H54 (cell line): ENCODE measurements around the gene ANKRD17.

Experiments
- DNase-seq: peaks from one replicate; pipeline ENCODE4 v3.0.0; 2011; ENCODE audit warnings: low spot score, mixed read lengths; ENCODE audit not compliant: insufficient read length
- FAIRE-seq: peaks from 3 replicates; lab custom pipeline; 2011; peaks lifted over from hg19 to GRCh38; lab: Jason Lieb, UNC
- POLR2A ChIP-seq: IDR thresholded peaks from 2 replicates; pipeline ENCODE4 v1.6.1; 2011; ENCODE audit warnings: low read depth, mild to moderate bottlenecking, low read length

ANKRD17 gene

GRCh38 chr4:73092868-73093267, 165.7 kb downstream of the ANKRD17 start:
- FAIRE-seq (no peak), DNase-seq (no peak)
- no peak for TF ChIP-seq POLR2A

- TF ChIP-seq POLR2A, result no peak
- FAIRE-seq, result no peak
- no peak for DNase-seq
These were observed 167.9 kb downstream of the ANKRD17 start for GRCh38 chr4:73090738-73091137.

- no peak for TF ChIP-seq POLR2A
- DNase-seq (no peak), FAIRE-seq (no peak)
These were observed 170.7 kb downstream of the ANKRD17 start for GRCh38 chr4:73087871-73088270.

GRCh38 chr4:73086095-73086868, 172.3 kb downstream of the ANKRD17 start:
- FAIRE-seq, result no peak
- no peak for DNase-seq
- no peak for TF ChIP-seq POLR2A

- no peak for FAIRE-seq
- TF ChIP-seq POLR2A, result no peak
- no peak for DNase-seq
These were observed 177.8 kb downstream of the ANKRD17 start for GRCh38 chr4:73080789-73081188.

- no peak for DNase-seq
- TF ChIP-seq POLR2A, result no peak
- no peak for FAIRE-seq
These were observed 182.8 kb downstream of the ANKRD17 start for GRCh38 chr4:73075832-73076231.

GRCh38 chr4:73070074-73070390, 188.6 kb downstream of the ANKRD17 start:
- FAIRE-seq, result no peak
- no peak for DNase-seq
- TF ChIP-seq POLR2A, result no peak

GRCh38 chr4:73069338-73070073, 189.1 kb downstream of the ANKRD17 start, which contains the start of gene COX18:
COX18 (minus strand) TSS chr4:73069716; CDS start chr4:73069649, 67 bp downstream.
- DNase-seq, result peak; percentile 55
- peak; percentile 98 for FAIRE-seq
- peak; percentile 83 for TF ChIP-seq POLR2A

- TF ChIP-seq POLR2A, result no peak
- no peak for DNase-seq
- peak; percentile 15 for FAIRE-seq
These were observed 189.9 kb downstream of the ANKRD17 start for GRCh38 chr4:73068491-73069337.

- DNase-seq (no peak), FAIRE-seq (no peak)
- no peak for TF ChIP-seq POLR2A
These were observed 190.6 kb downstream of the ANKRD17 start for GRCh38 chr4:73067971-73068394.

GRCh38 chr4:73066928-73067327, 191.7 kb downstream of the ANKRD17 start:
- FAIRE-seq (no peak), DNase-seq (no peak)

GRCh38 chr4:73066445-73066844, 192.2 kb downstream of the ANKRD17 start:
- DNase-seq, result no peak
- TF ChIP-seq POLR2A, result no peak
- no peak for FAIRE-seq

More at GRCh38 chr4:73066928-73067327, 191.7 kb downstream of the ANKRD17 start:
- TF ChIP-seq POLR2A, result no peak

GRCh38 chr4:73064536-73064935, 194.1 kb downstream of the ANKRD17 start:
- TF ChIP-seq POLR2A, result no peak
- DNase-seq, result no peak
- no peak for FAIRE-seq
